Large intestine (tissue), 3 donors: Measurements from ENCODE around the gene SYT13. TPM values are rescaled to one million over a fixed set of nuclear protein-coding genes. Genes with fewer than 3 reads are reported as not detected.
"Not testable (repeated sequence)": the region's sequence is repeated elsewhere in the genome, so short reads cannot be mapped to it uniquely, and the experiment has no call there.

ENCODE experiments used
- DNase-seq, 2 donors: peaks; one replicate each; pipeline versions ENCODE4 v3.0.0 to v3.0.0-alpha.2; 2013
- H3K27ac ChIP-seq: one replicate; pipeline ENCODE4 v1.5.1; 2013; ENCODE audit warnings: low read length
- H3K27me3 ChIP-seq: 2 replicates; pipeline ENCODE4 v1.6.1; 2013; ENCODE audit warnings: low read length; ENCODE audit not compliant: control insufficient read depth, insufficient read depth
- H3K36me3 ChIP-seq: 2 replicates; pipeline ENCODE4 v1.6.1; 2013; ENCODE audit warnings: low read length; ENCODE audit not compliant: control insufficient read depth, insufficient read depth
- H3K4me1 ChIP-seq: one replicate; pipeline ENCODE4 v1.6.1; 2013; ENCODE audit warnings: low read length; ENCODE audit not compliant: control insufficient read depth, insufficient read depth
- H3K4me3 ChIP-seq: one replicate; pipeline ENCODE4 v1.5.1; 2013; ENCODE audit warnings: low read length
- H3K9me3 ChIP-seq: one replicate; pipeline ENCODE4 v1.6.1; 2013; ENCODE audit warnings: mild to moderate bottlenecking, low read depth, low read length, moderate library complexity; ENCODE audit not compliant: control insufficient read depth
- WGBS: methylation state at CpG from one replicate; pipeline ENCODE4 v1.1.5; 2013; ENCODE audit warnings: low lambda C conversion rate; ENCODE audit not compliant: insufficient coverage; 5-methylcytosine and 5-hydroxymethylcytosine counted together
- polyA plus RNA-seq: library from polyadenylated mRNA; unstranded; fragments of 120-200 nt; gene quantifications from one replicate; pipeline ENCODE4 v1.2.1, GENCODE V29; 2013

SYT13 gene
- polyA plus RNA-seq, 1 donor: 25.5 TPM

GRCh38 chr11:45294499-45294898 is 8.4 kb upstream of the SYT13 start:
- Histone ChIP-seq H3K4me1 (no peaks in the 10 kb centered on the region), H3K36me3 (no peaks in the 10 kb centered on the region), H3K4me3 (no peak overlapping the region), H3K27me3 (no peaks in the 10 kb centered on the region), H3K27ac (no peak overlapping the region), H3K9me3 (no peaks in the 10 kb centered on the region)
- no peak for DNase-seq
- WGBS: no CpG with 5 or more reads among the region's 4 CpGs

GRCh38 chr11:45293566-45294192 is 7.5 kb upstream of the SYT13 start:
- not testable (repeated sequence) for H3K27ac ChIP-seq, H3K36me3 ChIP-seq, H3K9me3 ChIP-seq, H3K27me3 ChIP-seq, H3K4me1 ChIP-seq, H3K4me3 ChIP-seq
- DNase-seq: peak; percentile 72 to 82
- WGBS: no CpG with 5 or more reads among the region's 11 CpGs

GRCh38 chr11:45290586-45290985 is 4.4 kb upstream of the SYT13 start:
- no peaks in the 10 kb centered on the region for H3K27me3 ChIP-seq
- no peak overlapping the region for H3K27ac ChIP-seq
- no CpG with 5 or more reads among the region's 1 CpG for WGBS

DNA sequence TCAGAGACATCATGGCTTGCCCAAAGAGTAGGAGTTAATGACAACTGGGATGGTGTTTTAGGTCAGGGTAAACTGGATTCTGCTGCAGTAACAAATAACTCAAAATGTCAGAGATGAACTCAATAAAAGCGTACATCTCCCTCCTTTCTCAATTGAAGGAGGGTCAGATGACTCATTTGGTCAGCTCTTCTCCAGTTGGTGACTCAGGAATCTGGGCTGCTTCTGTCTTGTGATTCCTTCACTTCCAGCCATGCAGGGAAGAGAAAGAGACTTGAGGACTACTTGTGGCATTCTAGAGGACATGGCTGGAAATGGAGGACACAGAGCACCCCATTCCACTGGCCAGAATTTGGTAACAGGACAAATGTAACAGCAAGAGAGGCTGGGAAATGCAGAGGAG is 3.2 kb upstream of the SYT13 start:
- 83% methylated on average over 1 of the region's 1 CpG for WGBS

More at GRCh38 chr11:45290586-45290985, 4.4 kb upstream of the SYT13 start:
- H3K9me3 ChIP-seq: no peaks in the 10 kb centered on the region
- no peak for DNase-seq
- H3K36me3 ChIP-seq: no peaks in the 10 kb centered on the region
- H3K4me3 ChIP-seq: no peak overlapping the region
- peaks cover 8% of the 10 kb centered on the region for H3K4me1 ChIP-seq

GRCh38 chr11:45288339-45288738 is 2.2 kb upstream of the SYT13 start:
- WGBS: no CpG with 5 or more reads among the region's 2 CpGs
- H3K4me1 ChIP-seq: peaks cover 10% of the 10 kb centered on the region
- DNase-seq: no peak
- H3K9me3 ChIP-seq: no peaks in the 10 kb centered on the region
- no peaks in the 10 kb centered on the region for H3K27me3 ChIP-seq
- no peaks in the 10 kb centered on the region for H3K36me3 ChIP-seq
- no peak overlapping the region for H3K4me3 ChIP-seq
- no peak overlapping the region for H3K27ac ChIP-seq

More for the DNA sequence above, 3.2 kb upstream of the SYT13 start:
- no peak for DNase-seq
- no peak overlapping the region for H3K4me3 ChIP-seq
- H3K9me3 ChIP-seq: no peaks in the 10 kb centered on the region
- H3K27ac ChIP-seq: no peak overlapping the region
- H3K36me3 ChIP-seq: no peaks in the 10 kb centered on the region
- H3K27me3 ChIP-seq: no peaks in the 10 kb centered on the region
- peaks cover 10% of the 10 kb centered on the region for H3K4me1 ChIP-seq

DNA sequence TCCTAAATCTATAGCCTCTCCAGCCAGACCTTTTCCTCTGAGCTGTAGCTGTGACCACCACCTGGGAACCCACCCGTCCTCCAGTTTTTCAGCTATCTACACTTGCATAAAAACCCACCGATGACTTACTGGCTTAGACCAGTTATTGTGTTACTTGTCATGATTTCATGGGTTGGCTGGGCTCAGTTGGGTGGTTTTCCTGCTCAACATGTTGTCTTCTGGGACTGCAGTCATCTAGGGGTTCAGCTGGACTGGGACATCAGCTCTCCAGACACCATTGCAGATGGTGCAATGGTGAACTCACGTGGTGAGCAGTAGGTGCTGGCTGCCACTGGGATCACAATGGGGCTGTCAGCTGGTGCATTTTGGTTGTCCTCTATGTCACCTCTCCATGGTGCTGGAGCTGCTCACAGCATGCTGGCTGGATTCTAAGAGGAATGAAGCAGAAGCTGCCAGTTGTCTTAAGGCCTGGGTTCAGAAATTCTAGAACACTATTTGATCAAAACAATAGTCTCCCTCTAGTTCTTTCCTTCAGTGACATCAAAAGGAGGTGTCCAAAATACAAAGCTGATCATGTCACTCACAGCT is 1.3 kb upstream of the SYT13 start:
- Histone ChIP-seq H3K27me3 (no peaks in the 10 kb centered on the region), H3K36me3 (no peaks in the 10 kb centered on the region), H3K27ac (no peak overlapping the region), H3K4me3 (no peak overlapping the region), H3K9me3 (no peaks in the 10 kb centered on the region), H3K4me1 (peaks cover 10% of the 10 kb centered on the region)
- no CpG with 5 or more reads among the region's 3 CpGs for WGBS
- DNase-seq: no peak

GRCh38 chr11:45285250-45285828 is 802 bp downstream of the SYT13 start:
- DNase-seq: no peak
- no peaks in the 10 kb centered on the region for H3K27me3 ChIP-seq
- H3K4me3 ChIP-seq: peak overlapping the region; percentile 77
- H3K9me3 ChIP-seq: no peaks in the 10 kb centered on the region
- H3K36me3 ChIP-seq: no peaks in the 10 kb centered on the region
- peaks cover 13% of the 10 kb centered on the region for H3K4me1 ChIP-seq
- WGBS: 0% methylated on average over 1 of the region's 13 CpGs
- H3K27ac ChIP-seq: no peak overlapping the region

- peaks cover 13% of the 10 kb centered on the region for H3K4me1 ChIP-seq
- no peaks in the 10 kb centered on the region for H3K27me3 ChIP-seq
- H3K9me3 ChIP-seq: no peaks in the 10 kb centered on the region
- no peak for DNase-seq
- 71% methylated on average over 3 of the region's 6 CpGs for WGBS
- H3K27ac ChIP-seq: no peak overlapping the region
- H3K36me3 ChIP-seq: no peaks in the 10 kb centered on the region
- H3K4me3 ChIP-seq: no peak overlapping the region
These were observed 4.1 kb downstream of the SYT13 start for GRCh38 chr11:45282081-45282480.

DNA sequence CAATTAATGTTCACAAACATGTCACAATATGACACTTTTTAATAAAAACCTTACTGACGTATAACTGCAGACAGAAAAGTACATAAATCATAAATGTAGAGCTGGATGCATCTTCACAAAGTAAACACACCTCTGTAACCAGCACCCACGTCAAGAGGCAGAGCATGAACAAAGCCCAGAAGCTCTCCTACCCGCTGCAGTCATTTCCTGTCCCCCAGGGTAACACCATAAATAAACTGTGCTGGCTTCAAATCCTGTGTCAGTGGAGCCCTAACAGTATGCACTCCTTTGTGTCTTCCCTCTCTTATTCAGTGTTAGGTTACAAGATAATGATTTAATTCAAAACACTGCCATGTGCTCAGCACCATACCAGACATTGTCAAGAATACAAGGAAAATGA is 5.7 kb downstream of the SYT13 start:
- no peak for DNase-seq
- no peaks in the 10 kb centered on the region for H3K27me3 ChIP-seq
- no peaks in the 10 kb centered on the region for H3K36me3 ChIP-seq
- WGBS: 0% methylated on average over 1 of the region's 3 CpGs
- no peak overlapping the region for H3K27ac ChIP-seq
- no peaks in the 10 kb centered on the region for H3K9me3 ChIP-seq
- peaks cover 5% of the 10 kb centered on the region for H3K4me1 ChIP-seq
- no peak overlapping the region for H3K4me3 ChIP-seq

GRCh38 chr11:45279645-45280044 is 6.5 kb downstream of the SYT13 start:
- peaks cover 5% of the 10 kb centered on the region for H3K4me1 ChIP-seq
- H3K4me3 ChIP-seq: no peak overlapping the region
- no peaks in the 10 kb centered on the region for H3K9me3 ChIP-seq
- H3K27ac ChIP-seq: no peak overlapping the region
- H3K27me3 ChIP-seq: no peaks in the 10 kb centered on the region
- no peak for DNase-seq
- no peaks in the 10 kb centered on the region for H3K36me3 ChIP-seq
- no CpG with 5 or more reads among the region's 2 CpGs for WGBS

- Histone ChIP-seq H3K27me3 (no peaks in the 10 kb centered on the region), H3K4me3 (no peak overlapping the region), H3K9me3 (no peaks in the 10 kb centered on the region), H3K4me1 (peaks cover 3% of the 10 kb centered on the region), H3K36me3 (no peaks in the 10 kb centered on the region), H3K27ac (no peak overlapping the region)
- DNase-seq: no peak
- 80% methylated on average over 1 of the region's 4 CpGs for WGBS
These were observed 7.4 kb downstream of the SYT13 start for GRCh38 chr11:45278714-45279113.
